ENCODE measurements around the gene LAX1.

DNA sequence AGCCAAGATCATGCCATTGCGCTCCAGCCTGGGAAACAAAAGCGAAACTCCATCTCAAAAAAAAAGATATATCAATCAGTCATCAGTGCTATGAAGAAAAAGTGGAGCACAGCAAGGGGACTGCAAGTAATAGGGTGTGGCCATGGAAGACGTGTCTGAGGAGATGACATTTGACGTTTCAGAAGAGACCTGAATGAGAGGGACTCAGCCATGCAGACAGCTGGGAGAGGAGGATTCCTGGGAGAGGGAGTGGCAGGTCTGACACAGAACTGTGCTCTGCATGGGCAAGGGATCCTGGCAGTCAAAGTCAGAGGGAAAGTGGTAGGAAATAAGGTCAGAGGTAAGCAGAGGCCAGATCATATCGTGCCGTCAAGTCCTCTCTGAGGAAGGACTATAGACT, 3.3 kb downstream of the LAX1 start:
- no peak for TF ChIP-seq EZH2 (IDR thresholded peaks at IDR 0.05; ENCODE audit: insufficient read depth, poor library complexity, severe bottlenecking)
- TF ChIP-seq EZH2phosphoT487 (IDR thresholded peaks at IDR 0.05; ENCODE audit: insufficient read depth, low read depth) = no peak
